Endothelial cell of umbilical vein (primary cell): ENCODE data around the gene CCDC6. TPM values are rescaled to one million over a fixed set of nuclear protein-coding genes. Genes with fewer than 3 reads are reported as not detected.
"Not testable (repeated sequence)": the region's sequence is repeated elsewhere in the genome, so short reads cannot be mapped to it uniquely, and the experiment has no call there.

Source experiments
- BruUV-seq: library from RNA; stranded (reverse); fragments of 400-500 nt; replicated peaks from 2 replicates; lab custom pipeline; 2021; lab: Mats Ljungman, UMichigan
- CTCF ChIA-PET: fragments of 300-600, 350-600 bp; sonication (Branson Sonifier 250); formaldehyde crosslinking; loops from one replicate; lab custom pipeline; 2021; ENCODE audit warnings: antibody characterized with exemption, inconsistent platforms; lab: Charles Lee
- POLR2A ChIA-PET: fragments of 300-600, 350-600 bp; sonication (Branson Sonifier 250); formaldehyde crosslinking; loops from one replicate; lab custom pipeline; 2021; ENCODE audit warnings: antibody characterized with exemption, inconsistent platforms; lab: Charles Lee
- DNase-seq: peaks from one replicate; pipeline ENCODE4 v3.0.0-alpha.2; 2011; ENCODE audit warnings: low read depth, low spot score
- FAIRE-seq: peaks from 2 replicates; lab custom pipeline; 2011; peaks lifted over from hg19 to GRCh38; lab: Jason Lieb, UNC
- H2AFZ ChIP-seq: 2 replicates; pipeline ENCODE4 v1.6.0; 2012; ENCODE audit warnings: low read depth, low read length, control low read depth, inconsistent platforms
- H3K27ac ChIP-seq: 2 replicates; pipeline ENCODE4 v1.5.1; 2011; ENCODE audit warnings: low read depth, mild to moderate bottlenecking, control low read depth, low read length, moderate library complexity; ENCODE audit not compliant: insufficient read depth
- H3K27me3 ChIP-seq, 2 experiments: 2 replicates each; pipeline versions ENCODE4 v1.6.0 to v1.6.1; 2011; ENCODE audit warnings: low read length in 2 of 2, mixed read lengths in 1 of 2; ENCODE audit not compliant: control insufficient read depth in 2 of 2, insufficient read depth in 2 of 2
- H3K36me3 ChIP-seq, 2 experiments: 2 replicates in 1 of 2; 3 replicates in 1 of 2; pipeline ENCODE4 v1.5.1; 2011; ENCODE audit warnings: low read length in 2 of 2, mild to moderate bottlenecking in 1 of 2, moderate library complexity in 1 of 2; ENCODE audit not compliant: control insufficient read depth in 2 of 2, insufficient read depth in 2 of 2; ENCODE audit errors: extremely low read depth in 1 of 2
- H3K4me1 ChIP-seq: 3 replicates; pipeline ENCODE4 v1.5.1; 2011; ENCODE audit warnings: mild to moderate bottlenecking, low read length; ENCODE audit not compliant: control insufficient read depth, insufficient read depth; ENCODE audit errors: extremely low read depth
- H3K4me2 ChIP-seq: 2 replicates; pipeline ENCODE4 v1.6.1; 2011; ENCODE audit warnings: low read length, control low read depth, mixed read lengths; ENCODE audit not compliant: insufficient read depth
- H3K4me3 ChIP-seq, 3 experiments: fragments of 200-600 bp in 1 of 3; sonication (generic), shearing (Covaris generic) in 1 of 3; replicated peaks in 1 of 3; 2 replicates each; pipeline ENCODE4 v1.5.1; 2011 to 2016; ENCODE audit warnings: control low read depth in 3 of 3, low read length in 3 of 3, mild to moderate bottlenecking in 2 of 3, inconsistent platforms in 1 of 3, low read depth in 1 of 3, moderate library complexity in 1 of 3; ENCODE audit not compliant: insufficient read depth in 1 of 3
- H3K79me2 ChIP-seq: 2 replicates; pipeline ENCODE4 v1.6.0; 2012; ENCODE audit warnings: low read length, inconsistent platforms; ENCODE audit not compliant: control insufficient read depth, insufficient read depth
- H3K9ac ChIP-seq: replicated peaks from 2 replicates; pipeline ENCODE3; 2011; ENCODE audit warnings: low read length, control low read depth; ENCODE audit not compliant: insufficient read depth; ENCODE audit errors: extremely low read depth
- H3K9me1 ChIP-seq: replicated peaks from 3 replicates; pipeline ENCODE4 v1.6.0; 2011; ENCODE audit warnings: mild to moderate bottlenecking, low read length; ENCODE audit not compliant: control insufficient read depth, insufficient read depth; ENCODE audit errors: extremely low read depth
- H3K9me3 ChIP-seq: replicated peaks from 2 replicates; pipeline ENCODE4 v1.5.1; 2012; ENCODE audit warnings: low read length, inconsistent platforms; ENCODE audit not compliant: control insufficient read depth, insufficient read depth
- H4K20me1 ChIP-seq: replicated peaks from 2 replicates; pipeline ENCODE3; 2011; ENCODE audit warnings: mild to moderate bottlenecking, low read length; ENCODE audit not compliant: control insufficient read depth, insufficient read depth; ENCODE audit errors: extremely low read depth
- EZH2 ChIP-seq: IDR thresholded peaks from 2 replicates; pipeline ENCODE4 v1.6.1; 2012; ENCODE audit warnings: borderline replicate concordance, low read depth, mild to moderate bottlenecking, moderate library complexity, low read length, inconsistent platforms; ENCODE audit not compliant: severe bottlenecking
- FOS ChIP-seq: IDR thresholded peaks from 2 replicates; pipeline ENCODE4 v1.6.1; 2011; ENCODE audit warnings: mild to moderate bottlenecking, low read length, moderate library complexity, borderline replicate concordance; ENCODE audit not compliant: insufficient read depth
- GATA2 ChIP-seq: IDR thresholded peaks from 2 replicates; pipeline ENCODE4 v1.7.0; 2011; ENCODE audit warnings: low read depth, mild to moderate bottlenecking, moderate library complexity, mixed read lengths, low read length; ENCODE audit not compliant: insufficient read length, insufficient read depth
- JUN ChIP-seq: IDR thresholded peaks from 2 replicates; pipeline ENCODE4 v1.6.1; 2011; ENCODE audit warnings: borderline replicate concordance, low read depth; ENCODE audit not compliant: insufficient read length, insufficient read depth
- MAX ChIP-seq: IDR thresholded peaks from 2 replicates; pipeline ENCODE4 v1.6.1; 2011; ENCODE audit not compliant: insufficient read depth, insufficient read length
- MYC ChIP-seq: IDR thresholded peaks from one replicate; pipeline ENCODE4 v1.6.1; 2011; ENCODE audit warnings: mild to moderate bottlenecking, low read depth, low read length
- POLR2A ChIP-seq: IDR thresholded peaks from 2 replicates; pipeline ENCODE4 v1.6.1; 2012; ENCODE audit warnings: low read depth, mild to moderate bottlenecking, control low read depth, low read length
- POLR2AphosphoS5 ChIP-seq: IDR thresholded peaks from 2 replicates; pipeline ENCODE4 v1.6.1; 2012; ENCODE audit warnings: low read depth, mild to moderate bottlenecking, control low read depth, low read length, moderate library complexity; ENCODE audit not compliant: insufficient read depth
- dilution Hi-C: fragments of 300-500 bp; cut with MboI; formaldehyde crosslinking; loops from one replicate; pipeline ENCODE4 v1.15.0; 2019; ENCODE audit warnings: low sequenced_read_pairs; ENCODE audit not compliant: extremely low pct_ligation_motif_present
- intact Hi-C: fragments of 100-400 bp; cut with micrococcal nuclease; formaldehyde crosslinking; loops from one replicate; pipeline ENCODE4 v1.10.0; 2022
- polyA plus RNA-seq, 4 experiments: library from polyadenylated mRNA; depleted of rRNA in 3 of 4; stranded (reverse) in 3 of 4; unstranded in 1 of 4; fragments of >200 nt; gene quantifications; 2 replicates each; pipeline versions ENCODE4 v1.2.1 to v1.2.3, GENCODE V29; 2011 to 2012; ENCODE audit warnings: missing spikeins in 1 of 4
- total RNA-seq: library from RNA; stranded (reverse); gene quantifications from 2 replicates; pipeline ENCODE4 v1.2.3, GENCODE V29; 2021
- TF ChIP-seq, protein P1 (sequence below), 2 donors: IDR thresholded peaks; 1 replicate in 1 of 2; 2 replicates in 1 of 2; pipeline ENCODE4 v1.5.1; 2011; ENCODE audit warnings: low read length in 2 of 2, mild to moderate bottlenecking in 2 of 2, moderate library complexity in 2 of 2, control low read depth in 1 of 2, inconsistent platforms in 1 of 2, low read depth in 1 of 2; ENCODE audit not compliant: insufficient read depth in 1 of 2; ENCODE audit errors: extremely low read depth in 1 of 2

Gene CCDC6
- total and polyA plus RNA-seq, 2 donors (not counting 3 experiments of a cell fraction or from before 2014, with no cell fraction given): 16.8 to 36.8 TPM

GRCh38 chr10:59954296-59954695 is 47.9 kb upstream of the CCDC6 start:
- FAIRE-seq (no peak), DNase-seq (no peak)
- ChIA-PET POLR2A (no interaction called here), CTCF (no interaction called here)
- no TSS peak for BruUV-seq
- Histone ChIP-seq H3K4me2 (no peak overlapping the region), H3K4me1 (no peaks in the 10 kb centered on the region), H3K36me3 (no peaks in the 10 kb centered on the region), H3K79me2 (no peaks in the 10 kb centered on the region), H3K9me1 (no peaks in the 10 kb centered on the region), H3K4me3 (no peak overlapping the region), H3K9me3 (no peaks in the 10 kb centered on the region), H3K27me3 (no peaks in the 10 kb centered on the region), H2AFZ (no peak overlapping the region), H3K27ac (no peak overlapping the region), H3K9ac (no peak overlapping the region), H4K20me1 (no peaks in the 10 kb centered on the region)
- TF ChIP-seq MAX (no peak), FOS (no peak), POLR2AphosphoS5 (no peak), GATA2 (no peak), EZH2 (no peak), POLR2A (no peak), JUN (no peak), MYC (no peak)
- TF ChIP-seq, protein P1, sequence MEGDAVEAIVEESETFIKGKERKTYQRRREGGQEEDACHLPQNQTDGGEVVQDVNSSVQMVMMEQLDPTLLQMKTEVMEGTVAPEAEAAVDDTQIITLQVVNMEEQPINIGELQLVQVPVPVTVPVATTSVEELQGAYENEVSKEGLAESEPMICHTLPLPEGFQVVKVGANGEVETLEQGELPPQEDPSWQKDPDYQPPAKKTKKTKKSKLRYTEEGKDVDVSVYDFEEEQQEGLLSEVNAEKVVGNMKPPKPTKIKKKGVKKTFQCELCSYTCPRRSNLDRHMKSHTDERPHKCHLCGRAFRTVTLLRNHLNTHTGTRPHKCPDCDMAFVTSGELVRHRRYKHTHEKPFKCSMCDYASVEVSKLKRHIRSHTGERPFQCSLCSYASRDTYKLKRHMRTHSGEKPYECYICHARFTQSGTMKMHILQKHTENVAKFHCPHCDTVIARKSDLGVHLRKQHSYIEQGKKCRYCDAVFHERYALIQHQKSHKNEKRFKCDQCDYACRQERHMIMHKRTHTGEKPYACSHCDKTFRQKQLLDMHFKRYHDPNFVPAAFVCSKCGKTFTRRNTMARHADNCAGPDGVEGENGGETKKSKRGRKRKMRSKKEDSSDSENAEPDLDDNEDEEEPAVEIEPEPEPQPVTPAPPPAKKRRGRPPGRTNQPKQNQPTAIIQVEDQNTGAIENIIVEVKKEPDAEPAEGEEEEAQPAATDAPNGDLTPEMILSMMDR (IDR thresholded peaks at IDR 0.05; ENCODE audit: extremely low read depth in 1 of 2, insufficient read depth in 1 of 2, low read depth in 1 of 2, low read length in 2 of 2): no peak
- dilution Hi-C loops: no loop called here
- intact Hi-C loops: no loop called here

- CTCF ChIA-PET: not testable (repeated sequence)
These were observed 47.4 kb upstream of the CCDC6 start for GRCh38 chr10:59953711-59954110.

More at GRCh38 chr10:59953711-59954110, 47.4 kb upstream of the CCDC6 start:
- intact Hi-C loops, dilution Hi-C loops, H4K20me1 ChIP-seq, FAIRE-seq, BruUV-seq, H3K9ac ChIP-seq, H3K4me1 ChIP-seq, H3K9me3 ChIP-seq, DNase-seq, H3K4me3 ChIP-seq, POLR2A ChIA-PET, H2AFZ ChIP-seq, H3K36me3 ChIP-seq, H3K4me2 ChIP-seq, H3K27ac ChIP-seq, H3K27me3 ChIP-seq, H3K79me2 ChIP-seq, H3K9me1 ChIP-seq: not testable (repeated sequence)
